Skeletal muscle tissue (tissue), 4 donors: ENCODE measurements around the gene SH2D3C. TPM values are rescaled to one million over a fixed set of nuclear protein-coding genes. Genes with fewer than 3 reads are reported as not detected.

Experiments
- H3K27ac ChIP-seq: one replicate; pipeline ENCODE4 v1.7.0; 2013; ENCODE audit warnings: mild to moderate bottlenecking, low read depth, low read length, inconsistent platforms
- H3K27me3 ChIP-seq, 3 donors: one replicate each; pipeline ENCODE4 v1.7.0; 2013; ENCODE audit warnings: low read length in 3 of 3; ENCODE audit not compliant: control insufficient read depth in 3 of 3, insufficient read depth in 3 of 3
- H3K36me3 ChIP-seq, 3 donors: one replicate each; pipeline ENCODE4 v1.7.0; 2013; ENCODE audit warnings: low read length in 3 of 3; ENCODE audit not compliant: control insufficient read depth in 3 of 3, insufficient read depth in 3 of 3
- H3K4me1 ChIP-seq, 3 donors: one replicate each; pipeline ENCODE4 v1.7.0; 2013; ENCODE audit warnings: low read length in 3 of 3, mild to moderate bottlenecking in 3 of 3; ENCODE audit not compliant: control insufficient read depth in 3 of 3, insufficient read depth in 3 of 3
- H3K4me3 ChIP-seq, 3 donors: one replicate each; pipeline ENCODE4 v1.7.0; 2013; ENCODE audit warnings: low read length in 3 of 3
- H3K9ac ChIP-seq, 3 donors: one replicate each; pipeline ENCODE4 v1.7.0; 2013; ENCODE audit warnings: low read length in 3 of 3, mild to moderate bottlenecking in 3 of 3, moderate library complexity in 2 of 3, low read depth in 1 of 3
- H3K9me3 ChIP-seq, 3 donors: one replicate each; pipeline ENCODE4 v1.7.0; 2013; ENCODE audit warnings: low read length in 3 of 3; ENCODE audit not compliant: control insufficient read depth in 3 of 3
- total RNA-seq: library from RNA; depleted of rRNA; stranded (reverse); fragments of >200 nt; gene quantifications from one replicate; pipeline ENCODE4 v1.2.3, GENCODE V29; 2014
- donor health status: Osteomylitis.

Gene SH2D3C
- total RNA-seq, 1 donor from 2014 or later, result 15.1 TPM

DNA sequence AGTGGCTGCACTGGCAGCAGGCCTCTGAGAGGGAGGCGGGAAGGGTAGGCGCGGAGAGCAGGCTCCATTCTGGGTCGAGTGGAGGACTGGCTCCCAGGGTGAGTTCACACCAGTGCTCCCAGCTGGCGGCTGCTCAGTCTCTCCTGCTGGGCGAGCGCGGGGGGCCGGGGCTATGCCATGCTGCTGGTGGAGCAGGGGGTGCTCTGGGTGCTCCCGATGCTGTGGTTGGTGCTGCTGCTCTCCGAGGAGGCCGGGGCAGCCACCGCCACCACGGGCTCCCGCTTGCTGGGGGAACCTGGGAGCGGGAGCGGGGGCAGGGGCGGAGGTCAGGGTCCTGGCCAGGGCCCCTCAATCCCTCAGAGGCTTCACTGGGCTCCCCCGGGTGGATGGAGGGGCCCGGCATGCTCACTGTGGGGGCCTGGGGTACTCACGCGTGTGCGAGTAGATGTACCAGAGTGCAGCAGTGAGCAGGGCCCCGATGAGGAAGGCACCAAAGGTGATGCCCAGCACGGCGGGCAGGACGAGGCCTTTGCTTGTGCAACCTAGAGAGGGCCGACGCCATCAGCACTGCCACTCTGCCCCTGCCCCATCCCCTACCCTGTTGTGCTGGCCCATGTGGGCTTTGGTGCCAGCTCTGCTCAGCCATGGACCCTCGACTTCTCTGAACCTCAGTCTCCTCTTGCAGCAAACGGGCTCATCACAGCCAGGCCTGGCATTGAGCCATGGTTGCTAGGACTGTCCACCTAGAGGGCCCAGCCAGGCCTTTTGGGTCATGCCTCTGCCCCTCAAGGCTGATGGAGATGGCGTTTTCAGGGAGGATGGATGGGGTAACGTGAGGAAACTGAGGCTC, 37.3 kb upstream of the SH2D3C start:
- Histone ChIP-seq H3K4me1 (peaks cover 14 to 24% (median 23%) of the 10 kb centered on the region in 3 donors), H3K9ac (peak overlapping the region in 1 of 3 donors; percentile 16), H3K27me3 (no peaks in the 10 kb centered on the region), H3K9me3 (no peaks in the 10 kb centered on the region), H3K27ac (no peak overlapping the region), H3K36me3 (peaks cover 46 to 68% (median 63%) of the 10 kb centered on the region in 3 donors), H3K4me3 (no peak overlapping the region)

DNA sequence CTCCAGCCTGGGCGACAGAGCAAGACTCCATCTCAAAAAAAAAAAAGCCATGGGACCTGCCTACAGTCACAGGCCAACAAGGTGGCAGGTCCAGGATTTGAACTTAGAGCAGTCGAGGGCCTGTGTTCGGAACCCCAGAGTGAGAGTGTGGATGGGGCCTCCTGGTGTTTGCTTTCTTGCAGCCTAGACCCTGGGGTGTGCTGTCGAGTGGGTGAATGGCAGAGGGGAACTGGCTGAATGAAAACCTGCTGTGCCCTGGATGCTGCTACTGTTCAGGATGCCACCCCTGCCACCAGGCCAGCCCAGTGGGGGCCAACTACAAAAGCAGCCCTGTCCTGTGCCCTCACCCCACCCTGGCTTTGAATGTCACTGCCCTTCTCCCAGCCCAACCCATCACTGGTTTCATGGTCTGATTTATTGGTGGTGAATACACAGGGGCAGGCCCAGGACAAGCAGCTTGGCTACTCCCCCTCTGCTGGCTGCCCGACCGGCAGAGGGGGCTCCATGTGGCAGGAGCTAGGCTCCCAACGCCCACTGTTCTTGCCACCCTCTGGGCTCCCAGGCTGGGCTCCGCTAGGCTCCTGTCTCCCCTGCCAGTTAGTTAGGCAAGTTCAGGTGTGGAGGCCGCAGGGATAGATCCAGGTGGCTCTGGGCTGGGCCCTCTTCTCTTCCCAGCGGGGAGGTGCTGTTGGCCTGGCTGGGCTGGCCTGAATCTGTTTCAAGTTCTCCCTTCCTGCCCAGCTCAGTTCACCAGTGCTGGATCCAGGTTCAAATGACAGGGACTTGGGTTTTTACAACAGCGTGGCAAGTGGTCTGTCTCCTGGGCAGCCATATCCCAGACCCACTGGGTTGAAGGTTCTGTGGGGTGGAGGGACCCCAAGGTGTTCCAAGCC, 36.4 kb upstream of the SH2D3C start:
- Histone ChIP-seq H3K4me1 (peaks cover 14 to 24% (median 23%) of the 10 kb centered on the region in 3 donors), H3K9me3 (no peaks in the 10 kb centered on the region), H3K36me3 (peaks cover 49 to 75% (median 68%) of the 10 kb centered on the region in 3 donors), H3K27me3 (no peaks in the 10 kb centered on the region), H3K9ac (no peak overlapping the region), H3K27ac (no peak overlapping the region), H3K4me3 (no peak overlapping the region)

DNA sequence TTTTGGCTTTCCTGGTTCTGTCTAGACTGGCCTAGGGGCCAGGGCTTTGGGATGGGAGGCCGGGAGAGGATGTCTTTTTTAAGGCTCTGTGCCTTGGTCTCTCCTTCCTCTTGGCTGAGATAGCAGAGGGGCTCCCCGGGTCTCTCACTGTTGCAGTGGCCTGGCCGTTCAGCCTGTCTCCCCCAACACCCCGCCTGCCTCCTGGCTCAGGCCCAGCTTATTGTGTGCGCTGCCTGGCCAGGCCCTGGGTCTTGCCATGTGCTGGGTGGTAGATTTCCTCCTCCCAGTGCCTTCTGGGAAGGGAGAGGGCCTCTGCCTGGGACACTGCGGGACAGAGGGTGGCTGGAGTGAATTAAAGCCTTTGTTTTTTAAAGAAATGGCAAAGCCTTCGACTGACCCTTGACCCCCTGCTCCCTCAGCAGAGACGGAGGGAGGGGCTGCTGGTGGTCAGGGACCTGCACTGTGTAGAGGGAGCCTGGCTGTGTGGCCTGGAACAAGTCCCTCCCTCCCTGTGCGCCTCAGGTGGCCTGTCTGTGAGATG, 35.3 kb upstream of the SH2D3C start:
- Histone ChIP-seq H3K4me1 (peaks cover 14 to 24% (median 23%) of the 10 kb centered on the region in 3 donors), H3K9ac (no peak overlapping the region), H3K27ac (no peak overlapping the region), H3K36me3 (peaks cover 48 to 71% (median 65%) of the 10 kb centered on the region in 3 donors), H3K9me3 (no peaks in the 10 kb centered on the region), H3K4me3 (no peak overlapping the region), H3K27me3 (no peaks in the 10 kb centered on the region)

DNA sequence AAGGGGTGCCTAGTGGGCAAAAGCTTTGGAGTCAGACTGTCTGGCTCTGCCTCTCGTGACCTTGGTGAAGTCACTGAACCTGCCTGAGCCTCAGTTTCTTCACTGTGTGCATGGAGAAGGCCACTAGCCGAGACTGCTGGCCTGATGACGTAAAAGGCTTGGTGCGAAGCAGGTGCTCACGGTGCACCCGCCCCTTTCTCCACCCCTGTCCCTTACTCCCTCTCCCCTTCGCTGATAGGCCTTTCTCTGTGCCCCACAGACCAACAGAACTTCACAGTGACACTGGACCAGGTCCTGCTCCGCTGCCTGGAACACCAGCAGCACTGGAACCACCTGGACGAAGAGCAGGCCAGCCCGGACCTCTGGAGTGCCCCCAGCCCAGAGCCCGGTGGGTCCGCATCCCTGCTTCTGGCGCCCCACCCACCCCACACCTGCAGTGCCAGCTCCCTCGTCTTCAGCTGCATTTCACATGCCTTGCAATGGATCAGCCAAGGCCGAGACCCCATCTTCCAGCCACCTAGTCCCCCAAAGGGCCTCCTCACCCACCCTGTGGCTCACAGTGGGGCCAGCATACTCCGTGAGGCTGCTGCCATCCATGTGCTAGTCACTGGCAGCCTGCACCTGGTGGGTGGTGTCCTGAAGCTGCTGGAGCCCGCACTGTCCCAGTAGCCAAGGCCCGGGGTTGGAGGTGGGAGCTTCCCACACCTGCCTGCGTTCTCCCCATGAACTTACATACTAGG, 34.6 kb upstream of the SH2D3C start:
- peaks cover 8 to 18% (median 17%) of the 10 kb centered on the region in 3 donors for H3K4me1 ChIP-seq
- H3K4me3 ChIP-seq, result no peak overlapping the region
- no peak overlapping the region for H3K9ac ChIP-seq
- H3K36me3 ChIP-seq, result peaks cover 52 to 71% (median 65%) of the 10 kb centered on the region in 3 donors
- H3K27ac ChIP-seq, result no peak overlapping the region
- no peaks in the 10 kb centered on the region for H3K27me3 ChIP-seq
- H3K9me3 ChIP-seq, result no peaks in the 10 kb centered on the region

DNA sequence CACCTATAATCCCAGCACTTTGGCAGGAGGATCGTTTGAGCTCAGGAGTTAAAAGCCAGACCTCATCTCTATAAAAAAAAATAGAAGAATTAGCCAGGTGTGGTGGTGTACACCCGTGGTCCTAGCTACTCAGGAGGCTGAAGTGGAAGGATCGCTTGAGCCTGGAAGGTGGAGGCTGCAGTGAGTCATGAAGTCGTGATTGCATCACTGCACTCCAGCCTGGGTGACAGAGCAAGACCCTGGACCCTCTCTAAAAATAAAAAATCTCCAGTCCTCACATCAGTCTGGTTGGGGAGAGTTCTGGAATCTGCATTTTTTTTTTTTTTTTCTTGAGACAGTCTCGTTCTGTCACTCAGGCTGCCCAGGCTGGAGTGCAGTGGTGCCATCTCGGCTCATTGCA, 33.5 kb upstream of the SH2D3C start:
- no peak overlapping the region for H3K27ac ChIP-seq
- no peak overlapping the region for H3K4me3 ChIP-seq
- H3K9me3 ChIP-seq, result no peaks in the 10 kb centered on the region
- H3K27me3 ChIP-seq, result no peaks in the 10 kb centered on the region
- H3K9ac ChIP-seq, result no peak overlapping the region
- peaks cover 4 to 9% (median 8%) of the 10 kb centered on the region in 3 donors for H3K4me1 ChIP-seq
- peaks cover 63 to 73% (median 65%) of the 10 kb centered on the region in 3 donors for H3K36me3 ChIP-seq

DNA sequence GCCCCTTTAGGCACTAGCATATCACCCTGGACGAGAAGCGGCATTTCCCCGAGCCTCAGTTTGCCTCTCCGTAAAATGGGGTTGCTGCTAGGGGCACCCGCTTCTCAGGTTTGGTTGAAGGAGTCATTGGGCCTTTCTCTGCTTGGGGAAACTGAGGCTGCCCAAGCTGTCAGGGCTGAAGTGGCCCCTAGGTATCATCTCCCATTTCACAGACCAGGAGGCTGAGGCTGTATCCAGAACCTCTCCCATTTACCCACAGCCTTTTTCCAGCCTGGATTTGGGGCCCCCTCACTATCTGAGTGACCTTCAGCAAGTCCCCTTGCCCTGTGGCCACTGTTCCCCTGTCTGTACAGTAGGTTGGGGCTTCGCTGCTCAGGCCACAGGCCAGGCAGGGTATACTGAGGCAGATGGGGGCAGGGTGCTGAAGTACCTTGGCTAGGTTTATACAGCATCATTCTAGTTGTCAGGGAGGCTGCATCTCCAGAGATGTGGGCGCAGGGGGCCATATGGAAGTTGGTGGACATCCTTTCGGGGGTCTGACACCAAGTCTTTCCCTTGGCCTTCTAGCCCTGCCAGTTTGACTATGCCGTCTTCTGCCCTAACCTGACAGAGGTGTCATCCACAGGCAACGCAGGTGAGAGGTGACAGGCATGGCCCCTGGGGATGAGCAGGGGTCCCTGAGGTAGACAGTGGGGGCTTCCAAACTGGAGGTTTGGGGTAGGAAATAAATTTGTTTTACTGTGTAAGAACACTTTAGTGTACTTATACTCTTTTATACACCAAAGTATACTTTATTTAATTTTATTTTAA, 32.1 kb upstream of the SH2D3C start:
- Histone ChIP-seq H3K9me3 (no peaks in the 10 kb centered on the region), H3K27me3 (no peaks in the 10 kb centered on the region), H3K4me3 (no peak overlapping the region), H3K36me3 (peaks cover 58 to 67% (median 58%) of the 10 kb centered on the region in 3 donors), H3K27ac (no peak overlapping the region), H3K4me1 (peaks cover 0 to 4% (median 3%) of the 10 kb centered on the region in 3 donors), H3K9ac (no peak overlapping the region)

DNA sequence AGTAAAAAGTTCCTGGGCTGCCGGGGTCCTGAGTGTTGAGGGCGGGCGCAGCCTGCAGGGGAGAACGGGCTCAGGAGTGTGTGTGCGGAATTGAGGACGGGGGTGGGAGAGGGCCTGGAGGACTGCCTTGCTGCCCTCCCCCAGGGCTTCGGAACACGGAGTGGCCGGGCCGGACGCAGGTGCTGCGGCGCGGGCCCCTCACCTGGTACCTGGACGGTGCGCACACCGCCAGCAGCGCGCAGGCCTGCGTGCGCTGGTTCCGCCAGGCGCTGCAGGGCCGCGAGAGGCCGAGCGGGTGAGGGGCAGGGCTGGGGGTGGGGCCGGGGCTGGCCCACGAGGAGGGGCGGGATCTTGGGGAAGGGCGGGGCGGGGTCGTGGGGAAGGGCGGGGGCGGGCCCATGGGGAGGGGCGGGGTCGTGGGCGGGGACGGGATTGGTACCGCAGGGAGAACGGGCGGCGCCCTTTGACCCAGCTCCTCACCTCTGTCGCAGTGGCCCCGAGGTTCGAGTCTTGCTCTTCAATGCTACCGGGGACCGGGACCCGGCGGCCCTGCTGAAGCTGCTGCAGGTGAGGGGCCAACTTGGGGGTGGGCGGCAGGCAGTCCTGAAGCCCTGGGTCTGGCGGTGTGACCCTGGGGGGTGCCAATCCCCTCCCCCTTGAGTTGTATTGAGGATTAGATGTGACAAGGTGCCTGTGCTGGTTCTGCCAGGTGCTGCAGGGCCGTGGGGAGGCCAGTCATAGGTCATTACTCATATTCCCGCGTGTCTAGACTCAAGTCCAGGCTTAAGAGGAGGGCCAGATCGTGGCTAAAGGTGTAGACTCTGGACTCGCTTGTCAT, 31.3 kb upstream of the SH2D3C start:
- H3K36me3 ChIP-seq, result peaks cover 52 to 59% (median 52%) of the 10 kb centered on the region in 3 donors
- peaks cover under 1 to 5% (median 3%) of the 10 kb centered on the region in 3 donors for H3K4me1 ChIP-seq
- H3K9ac ChIP-seq, result no peak overlapping the region
- no peaks in the 10 kb centered on the region for H3K27me3 ChIP-seq
- no peaks in the 10 kb centered on the region for H3K9me3 ChIP-seq
- no peak overlapping the region for H3K27ac ChIP-seq
- no peak overlapping the region for H3K4me3 ChIP-seq

DNA sequence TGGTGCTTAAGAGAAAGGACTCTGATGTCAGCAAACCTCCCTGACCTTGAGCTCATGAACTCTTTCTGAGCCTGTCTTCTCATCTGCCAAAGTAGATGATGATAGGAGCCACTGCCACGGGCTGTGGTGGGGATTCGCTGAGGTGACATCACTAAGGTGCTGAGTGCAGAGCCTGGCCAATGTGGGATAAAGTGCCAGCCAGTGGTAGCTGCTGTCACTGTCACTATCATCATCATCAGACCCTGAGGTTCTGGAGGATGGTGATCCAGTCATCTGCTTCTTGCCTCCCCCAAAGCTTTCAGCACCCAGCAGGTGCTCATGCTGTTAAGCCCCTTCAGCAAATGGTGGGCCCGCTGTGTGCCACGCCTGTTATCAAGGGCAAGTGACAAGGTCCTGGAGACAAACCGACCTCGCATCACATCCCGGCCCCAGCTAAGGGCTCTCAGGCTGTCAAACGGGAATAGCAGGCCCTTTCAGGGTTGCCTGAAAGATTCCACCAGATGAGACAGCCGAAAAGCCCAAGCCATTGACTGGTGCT, 30.6 kb upstream of the SH2D3C start:
- Histone ChIP-seq H3K27ac (no peak overlapping the region), H3K4me1 (peaks cover 7 to 12% (median 9%) of the 10 kb centered on the region in 3 donors)

More for the DNA sequence above, 30.6 kb upstream of the SH2D3C start:
- H3K27me3 ChIP-seq, result no peaks in the 10 kb centered on the region
- H3K9me3 ChIP-seq, result no peaks in the 10 kb centered on the region
- no peak overlapping the region for H3K4me3 ChIP-seq
- H3K36me3 ChIP-seq, result peaks cover 50 to 56% (median 53%) of the 10 kb centered on the region in 3 donors
- H3K9ac ChIP-seq, result no peak overlapping the region
